ENCODE measurements around the gene SMPX.
"Not testable (repeated sequence)": the region's sequence is repeated elsewhere in the genome, so short reads cannot be mapped to it uniquely, and the experiment has no call there.

The SMPX gene

DNA sequence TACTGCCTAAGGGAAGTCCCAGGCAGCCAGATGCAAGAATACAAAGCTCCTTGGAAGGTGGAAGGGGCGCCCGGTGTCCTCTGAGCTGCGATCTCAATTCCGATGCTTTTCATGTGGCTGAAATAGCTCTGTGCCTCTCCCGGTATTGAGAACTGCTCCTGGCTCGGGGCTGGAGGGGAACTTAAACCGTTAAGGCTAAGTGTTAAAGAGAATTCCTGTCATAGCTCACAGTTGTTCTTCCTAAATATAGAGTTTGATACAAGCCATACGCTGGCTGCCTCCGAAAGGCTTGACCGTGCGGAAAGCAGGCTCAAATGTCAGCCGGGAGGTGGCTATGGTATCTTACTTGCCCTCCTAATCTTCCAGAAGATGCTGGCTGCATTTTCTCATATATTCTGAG lies at the start of gene SMPX:
TSS of gene SMPX (minus strand) at position 157 of the 400 bp plus-strand sequence. CDS start 3,826 bp downstream, outside the sequence.
- no peak for DNase-seq

DNA sequence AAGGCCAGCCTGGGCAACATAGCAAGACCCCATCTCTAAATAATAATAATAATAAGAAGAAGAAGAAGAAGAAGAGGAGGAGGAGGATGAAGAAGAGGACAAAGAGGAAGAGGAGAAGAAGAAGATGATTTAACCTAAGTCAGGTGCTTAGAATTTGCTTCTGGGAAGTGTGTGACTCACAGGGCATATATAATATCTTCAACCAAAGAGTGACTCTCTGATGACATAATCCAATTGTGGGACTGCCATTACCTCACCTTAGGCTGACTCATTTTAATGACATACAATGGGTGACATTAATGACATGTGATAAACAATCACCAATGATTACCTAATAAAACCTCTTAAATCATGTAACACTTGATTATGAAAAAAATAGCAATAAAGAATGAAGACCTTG lies 48.8 kb upstream of the SMPX start:
- no peak for DNase-seq

DNA sequence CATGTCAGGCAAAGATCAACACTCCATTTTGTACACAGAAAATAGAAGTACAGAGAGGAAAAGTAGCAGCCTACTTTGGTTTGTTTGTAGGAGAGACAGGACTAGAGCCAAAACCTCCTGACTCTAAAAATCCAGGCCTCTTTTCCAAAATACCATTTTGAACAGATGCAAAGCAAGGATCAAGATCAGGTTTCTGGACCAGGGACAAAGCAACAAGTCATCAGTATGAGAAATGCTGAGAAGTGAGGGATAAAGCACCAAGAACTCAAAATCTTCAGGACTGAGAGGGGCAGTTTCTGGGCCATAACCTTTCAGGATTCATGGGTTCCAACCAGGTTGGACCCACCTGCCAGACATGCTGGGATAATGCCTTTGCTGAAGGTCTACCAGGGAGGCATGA lies 44.9 kb upstream of the SMPX start:
- no peak for DNase-seq

- DNase-seq: no peak
Observed at GRCh38 chrX:21802054-21802670, 44.2 kb upstream of the SMPX start.

DNA sequence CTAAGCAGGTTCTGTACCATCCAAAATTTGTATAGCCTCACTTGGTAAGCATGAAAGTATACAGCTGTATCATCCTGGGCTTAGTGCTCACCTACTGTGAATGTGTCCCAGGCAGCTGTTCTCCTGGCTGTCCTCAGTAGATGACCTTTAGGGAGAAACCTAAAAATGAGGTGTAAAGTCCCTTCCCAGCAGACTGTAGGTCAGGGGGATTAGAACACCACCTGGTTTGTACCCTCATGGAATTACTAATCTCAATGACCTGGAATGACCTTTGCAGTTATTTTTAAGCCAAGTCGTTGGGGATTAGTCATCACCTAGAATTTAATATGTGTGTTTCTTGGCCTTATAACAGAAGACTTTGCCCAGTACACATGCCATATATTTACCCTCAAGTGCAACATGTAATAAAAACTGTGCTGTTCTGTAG lies 42.4 kb upstream of the SMPX start:
- no peak for DNase-seq

- no peak for DNase-seq
Observed at GRCh38 chrX:21799767-21800166, 41.9 kb upstream of the SMPX start.

GRCh38 chrX:21798677-21799219 lies 40.8 kb upstream of the SMPX start:
- DNase-seq: no peak

- no peak for DNase-seq
Observed at GRCh38 chrX:21781976-21782375, 24.1 kb upstream of the SMPX start.

GRCh38 chrX:21781525-21781924 lies 23.6 kb upstream of the SMPX start:
- DNase-seq: no peak

DNA sequence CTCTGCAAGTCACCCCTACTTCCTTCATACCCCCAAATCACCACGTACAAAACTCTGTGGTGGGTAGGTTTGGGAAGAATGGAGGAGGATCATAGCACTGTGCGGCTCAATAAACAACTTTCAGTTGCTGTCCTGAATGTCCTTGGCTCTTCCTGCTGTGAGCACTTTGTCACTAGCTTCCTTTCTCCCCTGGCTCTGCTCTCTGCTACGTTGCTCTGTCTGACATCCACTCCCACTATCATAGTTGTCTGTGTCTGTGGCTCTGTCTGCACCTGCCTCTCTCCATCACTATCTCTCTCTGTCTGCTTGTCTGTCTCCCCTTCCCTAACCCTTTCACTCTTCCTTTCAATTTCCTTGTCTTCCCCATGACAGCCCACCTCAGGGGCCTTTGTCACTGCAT lies 21.2 kb upstream of the SMPX start:
- no peak for DNase-seq

DNA sequence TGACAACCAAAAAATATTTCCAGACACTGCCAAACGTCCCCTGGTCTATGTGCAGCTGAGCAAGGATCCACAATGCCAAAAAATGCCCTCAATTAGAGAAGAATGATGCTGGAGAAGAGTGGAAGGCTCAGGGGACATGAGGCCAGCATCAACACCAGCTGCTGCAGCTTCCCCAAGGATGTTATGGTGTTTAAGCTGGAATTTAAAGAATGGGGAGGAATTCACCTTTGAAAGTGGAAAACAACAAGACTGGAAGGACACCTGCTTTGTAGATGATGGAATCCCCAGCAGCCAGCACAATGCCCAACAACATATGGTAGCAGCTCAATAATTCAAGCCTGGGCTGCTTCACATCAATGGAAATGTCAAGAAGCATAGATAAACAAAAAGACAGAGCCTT lies 20.3 kb upstream of the SMPX start:
- no peak for DNase-seq

GRCh38 chrX:21775128-21775527 lies 17.2 kb upstream of the SMPX start:
- DNase-seq: not testable (repeated sequence)

DNA sequence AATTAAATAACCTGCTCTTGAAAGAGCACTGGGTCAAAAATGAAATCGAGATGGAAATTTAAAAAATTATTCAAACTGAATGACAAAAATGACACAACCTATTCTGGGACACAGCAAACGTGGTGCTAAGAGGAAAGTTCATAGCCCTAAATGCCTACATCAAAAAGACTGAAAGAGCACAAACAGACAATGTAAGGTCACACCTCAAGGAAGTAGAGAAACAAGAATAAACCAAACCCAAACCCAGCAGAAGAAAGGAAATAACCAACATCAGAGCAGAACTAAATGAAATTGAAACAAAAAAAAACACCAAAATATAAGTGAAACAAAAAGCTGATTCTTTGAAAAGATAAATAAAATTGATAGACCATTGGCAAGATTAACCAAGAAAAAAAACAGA lies 15.1 kb upstream of the SMPX start:
- DNase-seq: not testable (repeated sequence)

DNA sequence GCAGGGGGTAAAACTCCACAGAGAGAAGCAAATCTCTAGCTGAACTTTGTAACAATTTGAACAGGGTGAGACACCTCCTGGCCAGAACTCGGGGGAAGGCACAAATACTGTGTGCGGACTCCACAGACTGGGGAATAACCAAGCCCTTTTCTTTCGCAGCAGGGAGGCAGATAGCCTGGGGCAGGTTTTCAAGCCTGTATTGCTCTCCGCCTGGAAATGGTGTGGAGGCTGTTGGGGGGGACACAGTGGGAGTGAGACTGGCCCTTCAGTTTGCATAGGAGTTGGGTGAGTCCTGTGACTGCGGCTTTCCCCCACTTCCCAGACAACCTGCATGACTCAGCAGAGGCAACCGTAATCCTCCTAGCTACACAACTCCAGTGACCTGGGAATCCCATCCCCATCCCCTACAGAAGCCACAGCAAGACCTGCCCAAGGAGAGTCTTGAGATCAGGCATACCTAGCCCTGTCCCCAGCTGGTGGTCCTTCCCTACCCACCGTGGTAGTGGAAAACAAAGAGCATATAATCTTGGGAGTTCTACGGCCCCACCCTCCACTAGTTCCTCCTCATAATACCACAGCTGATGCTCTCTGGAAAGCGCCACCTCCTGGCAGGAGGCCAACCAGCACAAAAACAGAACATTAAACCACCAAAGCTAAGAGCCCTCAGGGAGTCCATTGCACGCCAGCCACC lies 12.9 kb upstream of the SMPX start:
- no peak for DNase-seq

GRCh38 chrX:21766101-21766500 lies 8.2 kb upstream of the SMPX start:
- DNase-seq: no peak

DNA sequence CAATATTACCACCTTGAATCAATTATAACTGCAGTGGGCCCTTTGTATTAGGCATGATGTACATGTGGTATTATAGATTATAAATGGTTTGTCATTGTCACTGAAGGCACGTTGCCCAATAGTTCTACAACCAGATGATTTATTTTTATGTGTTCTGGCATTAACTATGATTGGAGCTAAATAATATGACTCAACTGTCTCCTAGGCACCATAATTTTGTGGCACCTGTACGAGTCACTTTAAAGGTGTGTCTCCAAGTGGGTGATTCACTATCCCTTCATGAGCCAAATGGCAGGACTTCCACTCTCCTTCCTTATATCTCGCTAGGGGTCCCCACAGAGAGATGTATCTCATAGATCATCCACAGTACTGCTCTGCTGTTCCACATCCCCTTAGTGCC lies 6.1 kb upstream of the SMPX start:
- DNase-seq: no peak

DNA sequence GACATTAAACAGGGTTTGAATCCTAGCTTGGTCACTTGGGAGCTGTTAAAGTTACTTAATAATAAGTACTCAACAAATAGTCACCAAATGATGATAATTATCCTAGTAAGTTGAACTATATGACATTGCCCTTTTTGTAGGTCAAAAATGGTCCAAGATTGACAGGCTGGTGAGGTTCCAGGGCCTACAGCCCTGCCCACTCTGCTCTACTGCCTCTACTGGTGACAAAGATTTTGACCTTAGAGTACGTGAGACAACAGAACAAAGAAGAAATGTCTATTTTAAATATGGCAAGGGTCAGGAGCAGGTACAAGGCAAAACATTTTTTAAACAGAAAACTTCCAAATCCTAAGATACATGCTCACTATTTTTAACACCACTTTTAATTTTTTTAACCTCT lies 572 bp upstream of the SMPX start:
- no peak for DNase-seq

DNA sequence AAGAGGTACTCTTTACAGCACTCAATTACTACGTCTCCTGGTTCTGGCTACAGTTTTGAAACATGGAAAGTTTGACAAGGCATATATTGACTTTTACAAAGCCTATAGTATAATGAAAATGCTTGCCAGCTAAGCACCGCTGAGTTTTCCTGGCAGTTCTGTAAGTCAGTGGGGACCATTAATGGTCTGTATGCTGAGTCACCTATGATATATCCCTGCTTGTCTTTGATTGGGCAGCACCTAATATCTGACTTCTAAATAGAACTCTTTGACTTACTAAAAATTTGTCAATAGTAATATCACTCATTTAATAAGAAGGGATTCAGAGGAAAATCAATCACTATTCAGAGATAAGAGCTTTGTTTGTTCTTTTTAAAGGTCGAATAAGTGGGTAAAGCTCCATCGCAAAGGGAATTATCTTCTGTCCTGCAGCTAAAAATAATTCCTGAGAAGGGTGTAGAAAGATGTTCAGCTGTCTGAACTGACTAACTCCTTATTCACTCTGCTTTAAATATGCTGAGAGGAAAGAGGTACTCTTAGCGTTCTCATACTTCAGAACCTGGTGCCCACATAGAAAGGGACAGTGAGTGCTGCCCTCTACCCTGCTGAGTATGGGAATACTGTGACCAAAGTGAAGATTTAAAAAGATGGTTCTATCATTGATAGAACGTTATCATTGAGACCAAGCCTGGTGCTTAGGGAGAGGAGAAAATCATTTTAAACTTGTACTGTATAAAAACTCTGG lies 959 bp downstream of the SMPX start:
- DNase-seq: no peak

- DNase-seq: no peak
Observed at GRCh38 chrX:21749924-21750323, 8.0 kb downstream of the SMPX start.

DNA sequence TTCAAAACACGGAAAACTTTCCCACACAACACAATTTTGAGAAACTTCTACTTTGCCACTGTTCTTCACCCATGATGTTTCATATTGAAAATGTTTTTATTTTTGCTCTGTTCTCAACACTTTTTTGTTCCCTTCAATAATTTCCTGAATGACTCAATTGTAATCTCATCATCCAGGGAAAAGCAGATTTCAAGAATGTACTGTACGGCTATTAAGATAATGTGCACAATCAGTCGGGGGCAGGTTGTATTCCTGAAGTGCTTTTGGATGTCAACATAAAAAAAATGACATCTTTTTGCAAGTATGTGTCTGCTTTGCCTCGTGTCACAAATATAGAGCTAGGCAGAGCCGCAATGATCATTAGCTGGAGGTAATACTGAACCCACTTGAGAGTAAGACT lies 9.7 kb downstream of the SMPX start:
- DNase-seq: no peak

DNA sequence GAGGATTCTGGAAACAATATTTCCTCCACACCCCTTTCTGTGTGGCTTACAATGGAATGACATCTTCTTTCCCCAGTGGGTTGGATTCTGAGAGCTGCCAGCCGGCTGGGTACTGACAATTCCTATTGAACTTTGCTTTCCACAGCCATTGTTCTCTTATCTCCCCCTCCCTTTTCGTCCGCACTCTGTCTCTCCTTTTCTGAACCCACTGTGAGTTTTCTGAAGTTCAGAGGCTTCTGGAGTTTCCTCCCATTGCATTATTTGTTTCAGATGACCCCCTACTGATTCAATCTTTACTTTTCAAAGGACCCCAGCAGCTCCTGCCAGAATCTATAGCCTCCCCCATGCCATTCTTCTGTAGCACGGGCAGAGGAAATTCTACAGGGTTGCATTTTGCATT lies 10.4 kb downstream of the SMPX start:
- no peak for DNase-seq

GRCh38 chrX:21745756-21746155 lies 12.2 kb downstream of the SMPX start:
- DNase-seq: peak; percentile 0

DNA sequence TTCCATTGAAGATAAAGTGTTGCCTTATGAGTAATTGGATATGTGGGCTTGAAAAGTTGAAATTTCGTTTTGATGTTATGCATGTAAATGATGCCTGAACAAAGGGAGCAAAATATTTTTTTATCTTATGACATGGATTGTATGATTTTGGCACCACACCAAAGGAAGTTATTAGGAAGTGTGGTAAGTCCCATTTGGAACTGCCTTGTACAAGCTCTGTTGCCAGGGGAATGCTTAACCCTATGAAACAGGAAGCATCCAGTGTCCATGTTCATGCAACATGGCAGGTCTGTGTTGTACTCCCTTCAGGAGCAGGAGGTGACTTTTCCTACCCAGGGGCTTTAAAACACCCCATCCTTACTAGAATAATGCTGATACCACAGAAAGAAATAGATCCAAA lies 13.2 kb downstream of the SMPX start:
- no peak for DNase-seq

GRCh38 chrX:21744060-21744459 lies 13.9 kb downstream of the SMPX start:
- DNase-seq: no peak

All from activated effector memory CD4-positive, alpha-beta T cell treated with Interleukin-2 at 50 U/mL for 16 hours (primary cell).